HPDE6-E6E7 (cell line): ENCODE data around the gene CTNNBL1.
A peak's percentile ranks its signal among the peaks of the same experiment; 100 is the strongest.
"Not testable (repeated sequence)": the region's sequence is repeated elsewhere in the genome, so short reads cannot be mapped to it uniquely, and the experiment has no call there.

ENCODE experiments used
- DNase-seq: peaks from one replicate; pipeline ENCODE4 v3.0.0; 2011; ENCODE audit warnings: missing footprints; ENCODE audit errors: extremely low spot score

The CTNNBL1 gene

DNA sequence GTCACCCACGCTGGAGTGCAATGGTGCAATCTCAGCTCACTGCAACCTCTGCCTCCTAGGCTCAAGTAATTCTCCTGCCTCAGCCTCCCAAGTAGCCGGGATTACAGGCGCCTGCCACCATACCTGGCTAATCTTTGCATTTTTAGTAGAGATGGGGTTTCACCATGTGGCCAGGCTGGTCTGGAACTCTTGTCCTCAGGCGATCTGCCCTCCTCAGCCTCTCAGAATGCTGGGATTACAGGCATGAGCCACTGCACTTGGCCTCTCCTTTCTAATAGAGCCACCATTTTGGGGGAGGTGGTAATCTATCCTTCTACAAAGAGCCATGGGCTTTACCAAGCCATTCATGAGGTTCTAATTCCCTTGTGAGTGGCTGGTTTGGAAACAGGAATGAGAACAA is 14.1 kb upstream of the CTNNBL1 start:
- DNase-seq: not testable (repeated sequence)

DNA sequence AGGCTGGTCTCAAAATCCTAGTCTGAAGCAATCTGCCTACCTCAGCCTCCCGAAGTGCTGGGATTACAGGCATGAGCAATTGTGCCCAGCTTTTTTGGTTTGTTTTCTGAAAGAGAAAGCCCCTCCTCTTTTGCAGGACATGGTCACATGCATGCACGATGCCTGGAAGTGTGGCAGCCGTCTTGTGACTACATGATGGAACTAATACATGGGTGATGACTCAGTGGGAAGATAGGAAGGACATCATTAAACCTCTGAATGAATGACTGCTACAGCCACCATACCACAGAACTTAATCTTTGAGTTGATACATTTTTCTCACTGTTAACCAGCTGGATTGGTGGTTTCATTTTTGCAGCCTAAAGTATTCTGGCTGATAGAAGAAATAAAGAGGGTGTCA is 13.4 kb upstream of the CTNNBL1 start:
- no peak for DNase-seq

DNA sequence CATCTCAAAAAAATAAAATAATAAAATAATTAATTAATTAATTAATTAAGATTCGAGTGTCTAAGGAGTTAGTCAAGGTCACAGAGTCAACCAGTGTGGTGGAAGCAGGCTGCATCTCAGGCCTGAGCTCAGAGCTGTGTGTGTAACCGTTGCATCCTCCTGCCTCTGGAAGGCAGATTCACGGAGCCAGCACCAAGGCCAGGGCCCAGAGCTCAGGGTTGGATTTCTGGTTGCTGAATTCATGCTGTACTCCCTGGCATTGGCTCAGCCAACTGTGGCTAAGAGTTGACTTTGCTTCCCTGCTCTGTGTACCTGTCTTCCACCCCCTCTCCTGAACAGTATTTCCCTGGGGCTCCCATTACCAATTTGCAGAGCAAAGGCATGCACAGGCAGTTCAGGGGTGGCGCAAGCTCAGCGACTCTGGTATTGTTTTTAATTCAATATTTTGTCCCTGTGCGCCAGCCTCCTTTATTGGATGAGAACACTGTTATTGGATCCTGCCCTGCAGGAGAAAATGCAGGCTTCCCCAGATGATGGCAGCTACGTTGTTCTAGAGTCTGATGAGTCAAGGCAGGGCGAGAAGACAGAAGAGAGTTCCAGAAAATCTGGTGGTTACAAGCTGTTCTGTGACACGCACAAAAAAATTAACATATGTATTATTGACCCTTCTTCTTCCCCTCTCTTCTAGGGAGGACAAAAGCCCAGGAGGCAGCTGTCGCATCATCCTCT is 12.3 kb upstream of the CTNNBL1 start:
- DNase-seq: no peak

DNA sequence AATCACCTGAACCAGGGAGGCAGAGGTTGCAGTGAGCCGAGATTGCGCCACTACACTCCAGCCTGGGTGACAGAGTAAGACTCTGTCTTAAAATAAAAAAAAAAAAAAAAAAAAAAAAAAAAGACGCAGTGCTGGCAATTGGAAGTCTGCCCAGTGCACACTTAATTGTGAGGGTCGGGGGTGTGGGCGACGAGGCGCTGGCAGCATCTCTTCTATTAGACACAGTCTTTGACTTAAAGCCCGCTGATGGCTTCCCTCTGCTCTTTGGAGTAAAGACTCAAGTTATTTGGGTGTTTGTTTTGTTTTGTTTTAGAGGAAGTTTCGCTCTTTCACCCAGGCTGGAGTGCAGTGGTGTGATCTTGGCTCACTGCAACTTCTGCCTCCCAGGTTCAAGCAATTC is 10.7 kb upstream of the CTNNBL1 start:
- not testable (repeated sequence) for DNase-seq

GRCh38 chr20:37686762-37687477 is 6.9 kb upstream of the CTNNBL1 start:
- DNase-seq: peak; percentile 51

GRCh38 chr20:37687478-37687805 is 6.4 kb upstream of the CTNNBL1 start:
- DNase-seq: no peak

DNA sequence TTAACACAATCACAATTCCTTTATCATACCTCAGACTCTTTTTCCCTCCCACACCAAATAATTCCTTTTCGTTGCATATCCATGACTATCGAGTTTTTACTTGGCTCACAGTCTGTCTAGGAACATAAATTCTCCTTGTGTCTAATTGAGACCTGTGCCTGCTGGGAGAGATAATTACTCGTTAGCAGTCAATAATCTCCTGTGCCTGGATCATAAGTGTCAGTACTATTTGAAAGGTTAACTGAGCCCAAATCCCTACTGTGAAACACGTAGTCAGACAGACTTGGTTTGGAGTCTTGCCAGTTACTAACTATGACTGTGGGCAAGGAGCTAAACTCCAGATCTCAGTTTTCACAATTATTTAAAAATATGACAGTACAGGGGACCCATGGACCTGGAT is 5.7 kb upstream of the CTNNBL1 start:
- DNase-seq: no peak

DNA sequence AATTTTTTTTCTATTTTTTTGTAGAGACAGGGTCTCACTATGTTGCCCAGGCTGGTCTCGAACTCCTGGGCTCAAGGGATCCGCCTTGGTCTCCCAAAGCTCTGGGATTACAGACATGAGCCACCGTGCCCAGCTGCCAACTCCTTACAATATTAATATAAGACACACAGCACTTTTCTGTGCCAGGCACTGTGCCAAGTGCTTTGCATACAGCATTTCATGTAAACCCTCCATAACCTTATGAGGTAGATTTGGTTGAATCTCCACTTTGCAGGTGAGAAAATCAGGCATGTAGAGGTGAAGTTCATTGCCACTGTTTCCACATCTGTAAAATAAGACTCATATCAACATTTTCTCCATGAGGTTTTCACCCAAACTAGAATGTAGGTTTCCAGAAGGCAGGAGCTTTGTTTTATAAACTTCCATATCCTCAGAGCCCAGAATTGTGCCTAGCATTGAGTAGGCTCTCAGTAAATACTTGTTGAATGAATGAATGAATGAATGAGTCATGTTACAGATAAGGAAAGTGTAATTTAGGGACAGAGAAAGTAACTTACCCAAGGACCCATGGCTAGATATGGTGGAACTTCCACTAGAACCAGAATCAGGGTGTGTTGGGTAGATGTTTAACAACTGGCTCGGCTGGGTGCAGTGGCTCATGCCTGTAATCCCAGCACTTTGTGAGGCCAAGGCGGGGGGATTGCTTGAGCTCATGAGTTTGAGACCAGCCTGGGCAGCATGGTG is 3.0 kb upstream of the CTNNBL1 start:
- no peak for DNase-seq

DNA sequence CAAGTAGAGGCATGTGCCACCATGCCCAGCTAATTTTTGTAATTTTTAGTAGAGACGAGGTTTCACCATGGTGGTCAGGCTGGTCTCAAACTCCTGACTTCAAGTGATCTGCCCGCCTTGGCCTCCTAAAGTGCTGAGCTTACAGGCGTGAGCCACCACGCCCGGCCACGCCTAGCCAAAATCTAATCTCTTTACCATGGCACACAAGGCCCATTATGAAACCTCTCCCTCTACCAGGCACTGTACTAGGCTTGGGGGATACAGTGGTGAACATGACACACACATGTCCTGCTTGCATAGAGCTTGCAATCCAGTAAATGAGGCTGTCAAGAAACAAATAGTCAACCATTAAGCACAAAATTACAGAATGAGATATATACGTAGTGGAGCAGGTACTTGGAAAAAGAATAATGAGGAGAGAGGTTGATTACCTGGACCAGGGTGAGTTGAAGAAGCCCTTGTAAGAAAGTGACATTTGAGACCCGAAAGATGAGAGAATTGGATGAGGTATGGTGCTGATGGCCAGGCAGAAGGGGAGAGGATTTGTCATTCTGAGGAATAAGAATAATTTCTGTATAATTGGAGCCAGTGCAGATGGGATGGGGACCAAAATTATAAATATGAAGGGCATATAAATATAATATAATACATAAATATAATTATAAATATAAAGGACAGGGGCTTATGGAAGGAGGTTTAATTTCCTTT is 1.2 kb upstream of the CTNNBL1 start:
- DNase-seq: no peak

- no peak for DNase-seq
These were observed 592 bp upstream of the CTNNBL1 start for GRCh38 chr20:37693242-37693634.

GRCh38 chr20:37695684-37696342 is 2.0 kb downstream of the CTNNBL1 start:
- no peak for DNase-seq

GRCh38 chr20:37697314-37697713 is 3.5 kb downstream of the CTNNBL1 start:
- no peak for DNase-seq

DNA sequence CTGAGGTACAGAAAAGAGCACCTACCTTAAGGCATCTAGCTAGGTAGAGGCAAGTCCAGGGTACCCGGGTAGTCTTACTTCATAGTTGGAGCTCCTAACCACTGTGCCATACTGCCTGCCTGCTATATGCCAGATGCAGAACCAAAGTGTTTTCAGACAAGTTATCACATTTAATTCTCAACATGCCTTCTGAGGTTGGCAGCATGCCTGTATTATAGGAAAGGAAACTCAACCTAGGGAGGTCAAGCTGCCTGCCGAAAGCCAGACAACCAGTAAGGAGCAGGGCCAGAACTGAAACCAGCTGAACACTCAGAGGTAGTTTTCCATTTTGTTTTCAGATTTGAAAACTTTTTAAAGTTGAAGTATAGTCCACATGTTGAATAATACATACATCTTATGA is 5.4 kb downstream of the CTNNBL1 start:
- DNase-seq: no peak

DNA sequence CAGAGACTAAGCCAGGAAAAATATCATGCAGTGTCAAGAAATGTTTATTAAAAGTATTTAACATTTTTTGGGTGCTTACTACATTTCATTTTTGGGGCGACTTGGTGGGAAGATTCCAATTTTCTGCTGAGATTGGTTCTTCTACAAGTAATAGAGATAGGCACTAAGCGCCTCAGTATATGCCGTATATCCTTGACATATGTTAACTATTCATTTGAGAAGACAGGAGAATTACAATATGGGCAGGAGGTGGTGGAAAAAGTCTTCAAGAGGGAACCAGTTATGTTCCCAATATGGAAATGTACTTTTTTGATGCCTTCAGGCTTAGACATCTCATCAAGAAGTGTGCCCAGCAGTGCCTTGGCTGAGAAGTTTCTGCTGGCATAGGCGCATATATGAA is 6.5 kb downstream of the CTNNBL1 start:
- DNase-seq: no peak

- DNase-seq: not testable (repeated sequence)
These were observed 7.8 kb downstream of the CTNNBL1 start for GRCh38 chr20:37701676-37702075.

DNA sequence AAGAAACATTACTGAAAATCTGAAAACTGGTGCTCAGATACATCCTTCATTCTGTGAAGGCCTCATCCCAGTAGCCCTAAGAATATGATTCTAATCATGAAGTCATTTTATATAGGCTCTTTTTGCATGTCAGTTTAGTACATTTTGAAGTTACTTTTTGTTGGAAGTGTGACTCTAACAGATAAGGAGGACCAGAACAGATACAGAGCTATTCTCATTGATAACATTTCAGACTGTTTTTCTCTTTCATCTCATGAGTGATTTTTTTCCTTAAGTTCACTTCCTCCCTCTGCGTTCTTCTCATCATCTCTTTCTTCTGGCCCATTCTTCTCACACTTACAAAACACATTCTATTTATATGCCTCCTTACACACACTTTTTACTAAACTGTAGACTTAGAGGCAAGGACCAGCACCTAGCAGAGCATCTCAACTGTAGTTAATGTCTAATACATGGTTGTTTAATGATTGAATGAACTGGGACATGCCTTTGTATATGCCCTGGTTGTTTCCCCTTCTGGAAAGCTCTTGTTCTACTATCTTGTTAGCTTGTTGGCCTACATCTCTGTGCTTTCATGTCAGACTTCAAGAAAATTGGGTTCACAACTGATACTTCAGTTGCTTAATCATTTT is 8.7 kb downstream of the CTNNBL1 start:
- DNase-seq: no peak

DNA sequence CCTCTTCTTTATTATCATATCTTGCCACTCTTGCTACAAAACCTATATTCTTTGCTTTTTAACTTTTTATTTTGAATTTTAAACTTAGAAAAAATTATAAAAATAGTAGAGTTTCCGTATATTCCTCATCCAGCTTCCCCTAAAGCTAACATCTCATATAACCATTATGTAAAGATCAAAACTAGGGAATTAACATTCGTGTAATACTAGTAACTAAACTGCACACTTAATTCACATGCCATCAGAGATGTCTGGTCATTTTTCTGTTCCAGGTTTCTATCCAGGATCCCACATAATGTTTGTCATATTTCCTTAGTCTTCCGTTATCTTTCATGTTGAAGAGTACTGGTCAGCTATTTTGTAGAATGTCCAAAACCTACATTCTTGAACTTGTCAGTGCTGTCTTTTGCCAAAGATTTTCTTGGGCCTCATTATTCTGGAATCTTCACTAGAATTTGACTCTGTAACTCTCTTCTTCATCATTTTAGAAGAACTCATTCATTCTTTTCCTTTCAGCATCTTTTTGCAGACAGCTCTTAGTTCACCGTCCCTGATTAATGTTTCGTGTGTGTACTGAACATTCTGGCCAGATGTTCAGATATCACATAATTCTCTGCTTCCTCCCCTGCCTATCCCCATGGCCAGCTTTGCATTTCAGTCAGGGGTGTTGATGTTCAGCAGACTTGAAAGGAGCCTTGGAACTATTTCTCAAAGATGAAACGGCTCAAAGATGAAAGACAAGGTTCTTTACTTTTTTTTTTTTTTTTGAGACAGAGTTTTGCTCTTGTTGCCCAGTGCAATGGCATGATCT is 9.4 kb downstream of the CTNNBL1 start:
- DNase-seq: no peak

GRCh38 chr20:37704955-37705354 is 11.1 kb downstream of the CTNNBL1 start:
- DNase-seq: no peak

DNA sequence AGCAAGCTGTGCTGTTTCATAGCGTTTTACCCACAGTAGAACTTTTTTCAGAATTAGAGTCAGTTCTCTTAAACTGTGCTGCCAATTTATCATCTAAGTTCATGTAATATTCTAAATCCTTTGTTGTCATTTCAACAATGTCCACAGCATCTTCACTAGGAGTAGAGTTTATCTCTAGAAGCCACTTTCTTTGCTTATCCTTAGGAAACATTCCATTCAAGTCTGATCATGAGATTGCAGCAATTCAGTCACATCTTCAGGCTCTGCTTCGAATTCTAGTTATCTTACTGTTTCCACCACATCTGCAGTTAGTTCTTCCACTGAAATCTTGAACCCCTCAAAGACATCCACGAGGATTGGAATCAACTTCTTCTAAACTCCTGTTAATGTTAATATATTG is 12.5 kb downstream of the CTNNBL1 start:
- no peak for DNase-seq

DNA sequence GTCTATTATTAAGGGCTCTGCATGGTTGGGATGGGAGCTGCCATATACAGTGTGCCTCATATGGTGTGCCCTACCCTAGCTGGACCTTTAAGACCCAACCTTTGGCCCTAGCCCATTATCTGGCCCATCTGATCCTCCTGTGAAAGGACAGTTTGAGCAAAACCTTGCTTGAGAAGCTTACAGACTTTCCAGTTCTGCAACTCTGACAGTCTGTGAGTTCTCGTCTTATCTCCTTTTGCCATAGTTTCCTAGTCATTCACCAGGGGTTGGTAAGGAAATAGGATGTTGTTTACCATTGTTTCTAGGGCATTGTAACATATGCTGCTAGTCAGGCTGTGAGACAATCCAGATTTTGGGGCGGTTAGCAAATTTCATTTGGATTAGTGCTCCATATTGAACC is 17.2 kb downstream of the CTNNBL1 start:
- peak; percentile 43 for DNase-seq
